ENCODE data around the gene MDFI. TPM values are rescaled to one million over a fixed set of nuclear protein-coding genes. Genes with fewer than 3 reads are reported as not detected.

Gene MDFI
- polyA plus RNA-seq, 1 of the 3 experiments (the other 2 are of a cell fraction) = 7.0 TPM

- H3K9me2 ChIP-seq = no peaks in the 10 kb centered on the region
- no peak overlapping the region for H2AFZ ChIP-seq (ENCODE audit: low read depth)
- H3K79me2 ChIP-seq (ENCODE audit: insufficient read depth) = no peaks in the 10 kb centered on the region
- H3K36me3 ChIP-seq (replicated peaks in 1 of 2; ENCODE audit: control insufficient read depth in 1 of 2, insufficient read depth in 2 of 2, low read length in 1 of 2) = peaks cover 0 to 6% of the 10 kb centered on the region in 2 experiments
- ChIA-PET POLR2A (no interaction called here), CTCF (interaction anchor here (0.6 to 19.4 kb wide), 7 partner anchors 7 to 322 kb away, joined by 3 to 504 read pairs (median 5); no protein-coding TSS in a partner anchor)
- no peak for DNase-seq
- H3K27ac ChIP-seq (ENCODE audit: low read depth in 2 of 2, low read length in 1 of 2) = no peak overlapping the region
- no peaks in the 10 kb centered on the region for H3K27me3 ChIP-seq (ENCODE audit: insufficient read depth)
- H3K4me3 ChIP-seq (ENCODE audit: low read depth in 2 of 2, low read length in 1 of 2) = no peak overlapping the region
- H4K20me1 ChIP-seq (ENCODE audit: insufficient read depth) = no peaks in the 10 kb centered on the region
- H3K9ac ChIP-seq = no peak overlapping the region
- TF ChIP-seq NRF1 (IDR thresholded peaks at IDR 0.05; ENCODE audit: low read depth, low read length) = no peak
- no peak for TF ChIP-seq MXI1 (IDR thresholded peaks at IDR 0.05; ENCODE audit: low read depth, low read length)
- no peak for TF ChIP-seq TEAD4 (IDR thresholded peaks at IDR 0.05; ENCODE audit: borderline replicate concordance, insufficient read depth)
- TF ChIP-seq SMC3 (IDR thresholded peaks at IDR 0.05; ENCODE audit: low read depth, low read length) = no peak
- no peak for TF ChIP-seq IRF3 (IDR thresholded peaks at IDR 0.05; ENCODE audit: low read depth, low read length)
- no peak for TF ChIP-seq EP300 (IDR thresholded peaks at IDR 0.05; ENCODE audit: borderline replicate concordance in 1 of 2, low read depth in 1 of 2, low read length in 1 of 2)
- TF ChIP-seq TCF12 (IDR thresholded peaks at IDR 0.05) = no peak
- TF ChIP-seq ZBTB33 (IDR thresholded peaks at IDR 0.05; ENCODE audit: borderline replicate concordance, low read depth) = no peak
- TF ChIP-seq RCOR1 (IDR thresholded peaks at IDR 0.05; ENCODE audit: low read length) = no peak
- TF ChIP-seq PBX3 (IDR thresholded peaks at IDR 0.05) = no peak
- TF ChIP-seq RXRA (IDR thresholded peaks at IDR 0.05; ENCODE audit: borderline replicate concordance, low read depth) = no peak
- TF ChIP-seq JUND (IDR thresholded peaks at IDR 0.05) = no peak
- TF ChIP-seq GABPA (IDR thresholded peaks at IDR 0.05; ENCODE audit: low read depth) = no peak
- TF ChIP-seq TAF1 (IDR thresholded peaks at IDR 0.05; ENCODE audit: borderline replicate concordance, low read depth, low read length) = no peak
- TF ChIP-seq ELF1 (IDR thresholded peaks at IDR 0.05) = no peak
- TF ChIP-seq CHD2 (IDR thresholded peaks at IDR 0.05; ENCODE audit: low read length, partially characterized antibody) = no peak
- TF ChIP-seq EZH2phosphoT487 (IDR thresholded peaks at IDR 0.05; ENCODE audit: borderline replicate concordance, low read depth) = no peak
- TF ChIP-seq MAX (IDR thresholded peaks at IDR 0.05; ENCODE audit: low read depth) = no peak
- no peak for TF ChIP-seq RFX5 (IDR thresholded peaks at IDR 0.05; ENCODE audit: low read length)
- TF ChIP-seq REST (IDR thresholded peaks at IDR 0.05; ENCODE audit: low read depth, low read length) = no peak
- H3K4me1 ChIP-seq (ENCODE audit: control insufficient read depth in 1 of 2, insufficient read depth in 2 of 2, low read depth in 1 of 2, low read length in 1 of 2) = peaks cover 4 to 17% of the 10 kb centered on the region in 2 experiments; a peak in 3 of 4 replicates
- H3K9me3 ChIP-seq = no peaks in the 10 kb centered on the region
- H3F3A ChIP-seq (replicated peaks; ENCODE audit: insufficient read depth) = peaks cover 8% of the 10 kb centered on the region
- no peak overlapping the region for H3K4me2 ChIP-seq
Observed at GRCh38 chr6:41692080-41692675, 53.9 kb downstream of the MDFI start.

Measured in SK-N-SH (cell line).